Activated naive CD4-positive, alpha-beta T cell treated with anti-CD3 and anti-CD28 coated beads, Interleukin-2, amount 50 U/mL, for 16 hours (primary cell): ENCODE measurements around the gene PKD2L1.
"Not testable (repeated sequence)": the region's sequence is repeated elsewhere in the genome, so short reads cannot be mapped to it uniquely, and the experiment has no call there.

Source experiments
- DNase-seq: peaks from one replicate; pipeline ENCODE4 v3.0.0-alpha.2; 2020

The PKD2L1 gene

GRCh38 chr10:100330079-100330478 lies at the start of gene PKD2L1:
TSS of gene PKD2L1 (minus strand) at chr10:100330228. CDS start at chr10:100330103, 125 bp downstream.
- DNase-seq, result no peak

GRCh38 chr10:100377830-100378229 lies 47.8 kb upstream of the PKD2L1 start:
- DNase-seq, result no peak

- DNase-seq, result not testable (repeated sequence)
Measured at GRCh38 chr10:100376656-100377055, 46.6 kb upstream of the PKD2L1 start.

GRCh38 chr10:100374677-100375353 lies 44.8 kb upstream of the PKD2L1 start:
- DNase-seq, result not testable (repeated sequence)

- no peak for DNase-seq
Measured at GRCh38 chr10:100374200-100374655, 44.2 kb upstream of the PKD2L1 start.

GRCh38 chr10:100373298-100374199 lies 43.5 kb upstream of the PKD2L1 start:
- peak; percentile 84 for DNase-seq

GRCh38 chr10:100372415-100373297 lies 42.6 kb upstream of the PKD2L1 start:
- DNase-seq, result no peak

GRCh38 chr10:100371482-100372027 lies 41.5 kb upstream of the PKD2L1 start:
- no peak for DNase-seq

- DNase-seq, result peak; percentile 48
Measured at GRCh38 chr10:100370714-100371481, 40.9 kb upstream of the PKD2L1 start.

GRCh38 chr10:100368721-100369120 lies 38.7 kb upstream of the PKD2L1 start:
- DNase-seq, result no peak

- DNase-seq, result no peak
Measured at GRCh38 chr10:100364735-100365391, 34.8 kb upstream of the PKD2L1 start.

GRCh38 chr10:100364175-100364574 lies 34.1 kb upstream of the PKD2L1 start:
- no peak for DNase-seq

- no peak for DNase-seq
Measured at GRCh38 chr10:100362570-100363496, 32.8 kb upstream of the PKD2L1 start.

- DNase-seq, result no peak
Measured at GRCh38 chr10:100360234-100360633, 30.2 kb upstream of the PKD2L1 start.

- no peak for DNase-seq
Measured at GRCh38 chr10:100359529-100360150, 29.6 kb upstream of the PKD2L1 start.

GRCh38 chr10:100359030-100359432 lies 29.0 kb upstream of the PKD2L1 start:
- DNase-seq, result no peak

GRCh38 chr10:100357059-100357858 lies 27.2 kb upstream of the PKD2L1 start:
- no peak for DNase-seq
